NCI-H187 (cell line): ENCODE results near the gene GPR18.

Experiments
- DNase-seq, 2 experiments: peaks; one replicate each; lab custom pipeline; 2025; lab: John Stamatoyannopoulos, UW

GPR18 gene

GRCh38 chr13:99290894-99291293 lies 32.7 kb upstream of the GPR18 start:
- DNase-seq: no peak

- DNase-seq: no peak
These were observed 31.6 kb upstream of the GPR18 start for GRCh38 chr13:99289674-99290337.

- DNase-seq: no peak
These were observed 31.1 kb upstream of the GPR18 start for GRCh38 chr13:99289271-99289670.

GRCh38 chr13:99288089-99288488 lies 29.9 kb upstream of the GPR18 start:
- DNase-seq: no peak

GRCh38 chr13:99287551-99287950 lies 29.4 kb upstream of the GPR18 start:
- no peak for DNase-seq

GRCh38 chr13:99285432-99286182 lies 27.4 kb upstream of the GPR18 start:
- no peak for DNase-seq

- DNase-seq: no peak
These were observed 24.4 kb upstream of the GPR18 start for GRCh38 chr13:99282264-99283231.

- DNase-seq: no peak
These were observed 23.7 kb upstream of the GPR18 start for GRCh38 chr13:99281811-99282263.

- DNase-seq: no peak
These were observed 22.0 kb upstream of the GPR18 start for GRCh38 chr13:99280166-99280565.

GRCh38 chr13:99279637-99280036 lies 21.5 kb upstream of the GPR18 start:
- no peak for DNase-seq

GRCh38 chr13:99278843-99279242 lies 20.7 kb upstream of the GPR18 start:
- no peak for DNase-seq

- no peak for DNase-seq
These were observed 20.0 kb upstream of the GPR18 start for GRCh38 chr13:99278200-99278599.

GRCh38 chr13:99277629-99278028 lies 19.4 kb upstream of the GPR18 start:
- DNase-seq: no peak

- DNase-seq: no peak
These were observed 18.5 kb upstream of the GPR18 start for GRCh38 chr13:99276706-99277105.

GRCh38 chr13:99275093-99275469 lies 16.9 kb upstream of the GPR18 start:
- no peak for DNase-seq

GRCh38 chr13:99273128-99273527 lies 14.9 kb upstream of the GPR18 start:
- DNase-seq: no peak

GRCh38 chr13:99272481-99272880 lies 14.3 kb upstream of the GPR18 start:
- DNase-seq: no peak

- no peak for DNase-seq
These were observed 13.1 kb upstream of the GPR18 start for GRCh38 chr13:99271249-99271648.

- DNase-seq: no peak
These were observed 12.3 kb upstream of the GPR18 start for GRCh38 chr13:99270518-99270917.

- no peak for DNase-seq
These were observed 11.6 kb upstream of the GPR18 start for GRCh38 chr13:99269627-99270241.

- no peak for DNase-seq
These were observed 10.6 kb upstream of the GPR18 start for GRCh38 chr13:99268822-99269221.

- DNase-seq: no peak
These were observed 9.7 kb upstream of the GPR18 start for GRCh38 chr13:99267927-99268326.
